Hepatocyte (in vitro differentiated cells): ENCODE data around the gene PAFAH1B1. TPM values are rescaled to one million over a fixed set of nuclear protein-coding genes. Genes with fewer than 3 reads are reported as not detected.

Experiments
- DNase-seq: peaks from one replicate; pipeline ENCODE4 v3.0.0-alpha.2; 2016; ENCODE audit warnings: low spot score
- H2AFZ ChIP-seq: fragments of 200-600 bp; sonication (generic); 2 replicates; pipeline ENCODE4 v1.6.0; 2016; ENCODE audit warnings: antibody characterized with exemption, mild to moderate bottlenecking
- H3K27ac ChIP-seq: fragments of 200-600 bp; sonication (generic); 2 replicates; pipeline ENCODE4 v1.5.1; 2016; ENCODE audit warnings: mild to moderate bottlenecking
- H3K27me3 ChIP-seq: fragments of 200-600 bp; sonication (generic); 2 replicates; pipeline ENCODE4 v1.6.1; 2016
- H3K36me3 ChIP-seq: fragments of 200-600 bp; sonication (generic); replicated peaks from 2 replicates; pipeline ENCODE4 v1.5.1; 2016; ENCODE audit warnings: low read depth; ENCODE audit not compliant: insufficient read depth
- H3K4me1 ChIP-seq: fragments of 200-600 bp; sonication (generic); 2 replicates; pipeline ENCODE4 v1.5.1; 2016; ENCODE audit warnings: mild to moderate bottlenecking, moderate library complexity; ENCODE audit not compliant: insufficient read depth
- H3K4me2 ChIP-seq: fragments of 200-600 bp; sonication (generic); 2 replicates; pipeline ENCODE4 v1.6.0; 2016
- H3K4me3 ChIP-seq: fragments of 200-600 bp; sonication (generic); 2 replicates; pipeline ENCODE4 v1.5.1; 2016; ENCODE audit warnings: mild to moderate bottlenecking
- H3K79me2 ChIP-seq: fragments of 200-600 bp; sonication (generic); 2 replicates; pipeline ENCODE4 v1.6.0; 2017; ENCODE audit warnings: mild to moderate bottlenecking
- H3K9me2 ChIP-seq: fragments of 200-600 bp; sonication (generic); replicated peaks from 2 replicates; pipeline ENCODE4 v1.6.0; 2017; ENCODE audit warnings: mild to moderate bottlenecking; ENCODE audit not compliant: insufficient read depth
- H3K9me3 ChIP-seq: fragments of 200-600 bp; sonication (generic); 2 replicates; pipeline ENCODE4 v1.5.1; 2016; ENCODE audit warnings: low read depth, mild to moderate bottlenecking
- H4K20me1 ChIP-seq: fragments of 200-600 bp; sonication (generic); 2 replicates; pipeline ENCODE4 v1.6.0; 2016; ENCODE audit warnings: mild to moderate bottlenecking; ENCODE audit not compliant: insufficient read depth, poor library complexity, severe bottlenecking
- CTCF ChIP-seq: fragments of 200-600 bp; sonication (generic); IDR thresholded peaks from 2 replicates; pipeline ENCODE4 v1.5.1; 2016; ENCODE audit warnings: antibody characterized with exemption, mild to moderate bottlenecking; ENCODE audit not compliant: poor library complexity
- EZH2 ChIP-seq: fragments of 200-600 bp; sonication (generic); IDR thresholded peaks from 2 replicates; pipeline ENCODE4 v1.6.1; 2016; ENCODE audit warnings: antibody characterized with exemption, mild to moderate bottlenecking, borderline replicate concordance
- EZH2phosphoT487 ChIP-seq: fragments of 200-600 bp; sonication (generic); IDR thresholded peaks from one replicate; pipeline ENCODE4 v1.6.1; 2018; ENCODE audit warnings: antibody characterized with exemption, mild to moderate bottlenecking, low read depth, moderate library complexity; ENCODE audit not compliant: unreplicated experiment, severe bottlenecking
- WGBS: methylation state at CpG from one replicate; pipeline ENCODE4 v1.1.6; 2016; ENCODE audit warnings: low lambda C conversion rate; ENCODE audit errors: missing lambda C conversion rate; 5-methylcytosine and 5-hydroxymethylcytosine counted together
- polyA plus RNA-seq: library from polyadenylated mRNA; unstranded; fragments of >200 nt; fragmentation: Nextera tagmentation; extraction: Ambion mirVana; gene quantifications from 2 replicates; pipeline ENCODE4 v1.2.1, GENCODE V29; 2016
- total RNA-seq: library from RNA; depleted of rRNA; stranded (reverse); fragments of >200 nt; gene quantifications from 2 replicates; pipeline ENCODE4 v1.2.3, GENCODE V29; 2014

The PAFAH1B1 gene
- total and polyA plus RNA-seq, 2 experiments from 2014 or later = 37.5 to 91.8 TPM

- no peak overlapping the region for H2AFZ ChIP-seq
- no peaks in the 10 kb centered on the region for H3K36me3 ChIP-seq
- no peaks in the 10 kb centered on the region for H3K9me2 ChIP-seq
- H3K27me3 ChIP-seq = no peaks in the 10 kb centered on the region
- no peaks in the 10 kb centered on the region for H3K4me1 ChIP-seq
- DNase-seq = no peak
- WGBS = 80% methylated on average over 7 of the region's 7 CpGs
- no peaks in the 10 kb centered on the region for H3K9me3 ChIP-seq
- no peak for TF ChIP-seq CTCF
- H3K27ac ChIP-seq = no peak overlapping the region
- H3K4me3 ChIP-seq = no peak overlapping the region
- H3K4me2 ChIP-seq = no peak overlapping the region
- H3K79me2 ChIP-seq = peaks cover 100% of the 10 kb centered on the region
- H4K20me1 ChIP-seq = peaks cover 100% of the 10 kb centered on the region
These were observed 18.2 kb downstream of the PAFAH1B1 start for GRCh38 chr17:2611627-2612026.

- peaks cover 100% of the 10 kb centered on the region for H4K20me1 ChIP-seq
- 98% methylated on average over 7 of the region's 7 CpGs for WGBS
- no peaks in the 10 kb centered on the region for H3K27me3 ChIP-seq
- H3K36me3 ChIP-seq = no peaks in the 10 kb centered on the region
- no peak for DNase-seq
- H3K27ac ChIP-seq = no peak overlapping the region
- no peak for TF ChIP-seq EZH2phosphoT487
- TF ChIP-seq CTCF = no peak
- TF ChIP-seq EZH2 = no peak
- no peaks in the 10 kb centered on the region for H3K9me2 ChIP-seq
- H3K4me1 ChIP-seq = no peaks in the 10 kb centered on the region
- no peak overlapping the region for H3K4me2 ChIP-seq
- H3K4me3 ChIP-seq = no peak overlapping the region
- H3K9me3 ChIP-seq = no peaks in the 10 kb centered on the region
- peaks cover 100% of the 10 kb centered on the region for H3K79me2 ChIP-seq
- no peak overlapping the region for H2AFZ ChIP-seq
These were observed 19.2 kb downstream of the PAFAH1B1 start for GRCh38 chr17:2612630-2613029.

GRCh38 chr17:2613089-2613808 lies 19.8 kb downstream of the PAFAH1B1 start:
- DNase-seq = no peak
- H3K4me3 ChIP-seq = no peak overlapping the region
- WGBS = 96% methylated on average over 17 of the region's 17 CpGs
- H3K9me2 ChIP-seq = no peaks in the 10 kb centered on the region
- H3K36me3 ChIP-seq = no peaks in the 10 kb centered on the region
- H3K27ac ChIP-seq = no peak overlapping the region
- TF ChIP-seq CTCF (no peak), EZH2phosphoT487 (no peak)
- no peak overlapping the region for H3K4me2 ChIP-seq
- peaks cover 100% of the 10 kb centered on the region for H3K79me2 ChIP-seq
- H3K27me3 ChIP-seq = no peaks in the 10 kb centered on the region
- H3K9me3 ChIP-seq = no peaks in the 10 kb centered on the region
- no peak overlapping the region for H2AFZ ChIP-seq
- no peaks in the 10 kb centered on the region for H3K4me1 ChIP-seq
- H4K20me1 ChIP-seq = peaks cover 100% of the 10 kb centered on the region
